HG03565 (cell line): Measurements from ENCODE around the gene ARHGAP23.
"Not testable (repeated sequence)": the region's sequence is repeated elsewhere in the genome, so short reads cannot be mapped to it uniquely, and the experiment has no call there.

Experiments used
- ATAC-seq: cut with Tn5 transposase; IDR thresholded peaks from one replicate; pipeline ENCODE4 v1.9.1; 2021; ENCODE audit warnings: mild to moderate bottlenecking, moderate library complexity; ENCODE audit not compliant: unreplicated experiment

The ARHGAP23 gene

GRCh38 chr17:38459567-38459966, 31.3 kb downstream of the ARHGAP23 start:
- no peak for ATAC-seq

GRCh38 chr17:38460082-38460715, 31.9 kb downstream of the ARHGAP23 start:
- no peak for ATAC-seq

DNA sequence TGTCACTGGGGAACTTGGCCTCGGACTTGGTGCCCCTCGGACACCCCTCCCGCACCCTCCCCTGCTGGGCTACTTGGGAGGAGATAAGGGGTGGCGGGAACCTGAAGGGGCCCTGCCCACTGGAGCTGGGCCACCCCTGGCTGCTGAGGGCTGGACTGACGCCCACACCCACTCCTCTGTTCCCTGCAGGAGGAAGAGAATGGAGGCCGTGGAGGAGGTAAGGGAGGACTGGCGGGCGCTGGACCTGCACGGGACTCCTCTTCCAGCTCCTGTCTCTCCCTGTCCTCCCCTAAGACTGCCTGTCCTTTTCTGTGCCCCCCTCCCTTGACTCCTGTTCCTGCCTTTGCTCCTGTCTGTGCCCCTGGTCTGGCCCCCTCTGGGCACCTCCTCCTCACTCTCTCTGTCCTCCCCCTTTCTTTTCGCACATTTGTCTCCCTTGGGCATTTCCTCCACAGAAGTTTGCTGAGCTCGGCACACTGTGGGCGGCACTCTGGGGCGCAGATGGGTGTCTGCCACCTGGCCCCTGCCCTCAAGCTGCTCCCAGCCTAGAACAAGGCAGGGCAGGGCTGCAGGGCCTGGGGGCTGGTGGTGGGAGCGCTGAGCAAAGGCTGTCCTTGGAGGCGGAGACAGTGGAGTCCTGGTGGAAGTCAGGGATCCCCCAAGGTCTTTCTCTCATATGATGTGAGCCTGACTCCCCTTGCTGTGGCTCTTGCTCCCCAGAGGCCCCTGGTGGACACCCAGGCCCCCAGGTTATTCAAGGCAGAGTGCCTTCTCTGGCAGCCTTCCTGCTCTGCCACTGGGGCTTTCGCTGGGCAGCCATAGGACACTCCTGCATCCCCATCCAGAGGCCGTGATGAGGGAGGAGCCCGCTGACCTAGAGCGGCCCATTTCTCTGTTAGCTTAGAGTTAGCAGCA, 32.7 kb downstream of the ARHGAP23 start:
- ATAC-seq = no peak

GRCh38 chr17:38461683-38462082, 33.4 kb downstream of the ARHGAP23 start:
- no peak for ATAC-seq

DNA sequence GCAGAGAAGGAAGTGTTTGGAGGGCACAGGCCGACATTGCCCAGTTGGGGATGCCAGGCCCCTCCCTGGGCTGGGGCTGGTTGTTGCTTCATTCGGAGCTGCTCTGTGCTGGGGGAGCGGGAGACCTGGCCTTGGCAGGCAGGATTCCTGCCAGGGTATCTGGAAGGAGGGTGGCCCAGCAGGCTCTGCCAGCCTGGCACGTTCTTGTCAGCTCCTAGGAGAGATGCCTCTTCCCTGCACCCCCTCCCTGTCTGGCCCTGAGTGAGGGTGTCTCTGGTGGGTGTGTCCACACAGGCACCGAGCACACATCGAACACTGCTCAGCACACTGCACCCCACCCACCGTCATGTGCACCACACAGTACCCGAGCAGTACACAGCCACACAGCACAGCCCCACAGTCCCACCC, 35.2 kb downstream of the ARHGAP23 start:
- no peak for ATAC-seq

DNA sequence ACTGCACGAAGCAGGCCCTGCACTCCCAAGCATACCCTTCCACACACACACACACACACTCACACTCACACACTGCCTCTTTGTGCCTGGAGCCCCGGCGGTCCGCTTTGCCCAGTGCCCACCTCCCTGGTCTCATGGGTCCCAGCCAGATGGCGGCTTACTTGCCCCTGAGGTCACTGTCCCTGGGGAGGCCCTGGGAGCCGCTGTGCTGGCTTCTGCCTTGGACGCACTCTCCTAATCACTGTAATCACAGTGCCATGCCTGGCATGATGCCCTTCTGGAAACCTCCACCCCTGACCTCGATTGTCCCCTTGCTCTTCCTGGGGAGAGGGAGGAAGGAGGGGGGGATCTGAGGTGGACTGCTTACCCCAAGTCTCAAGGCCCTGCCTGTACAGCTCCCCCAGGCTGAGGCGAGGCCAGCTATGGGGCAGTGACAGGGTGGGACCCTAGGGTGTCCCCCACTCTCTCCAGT, 36.0 kb downstream of the ARHGAP23 start:
- no peak for ATAC-seq

GRCh38 chr17:38464723-38465390, 36.6 kb downstream of the ARHGAP23 start:
- ATAC-seq = no peak

- no peak for ATAC-seq
Observed at GRCh38 chr17:38465391-38466345, 37.4 kb downstream of the ARHGAP23 start.

GRCh38 chr17:38466346-38467315, 38.4 kb downstream of the ARHGAP23 start:
- ATAC-seq = no peak

GRCh38 chr17:38467491-38467890, 39.2 kb downstream of the ARHGAP23 start:
- no peak for ATAC-seq

DNA sequence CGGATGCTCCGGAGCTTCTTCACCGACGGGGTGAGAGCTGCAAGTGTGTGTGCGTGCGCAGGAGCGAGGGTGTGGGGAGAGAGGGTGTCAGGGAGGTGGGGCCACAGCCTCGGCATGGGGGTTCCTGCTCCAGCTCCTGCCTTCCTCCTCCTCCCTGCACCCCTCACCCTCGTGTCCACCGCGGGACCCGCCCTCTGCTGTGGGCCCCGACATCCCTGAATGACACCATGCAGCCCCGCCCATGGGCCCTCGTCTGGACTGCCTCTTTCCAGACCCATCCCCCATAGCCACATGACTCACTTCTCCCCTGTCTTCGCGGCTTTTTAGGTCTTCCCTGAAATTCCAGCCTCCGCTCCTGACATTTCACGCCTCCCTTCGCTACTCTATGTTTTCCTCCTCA, 41.6 kb downstream of the ARHGAP23 start:
- ATAC-seq = no peak

DNA sequence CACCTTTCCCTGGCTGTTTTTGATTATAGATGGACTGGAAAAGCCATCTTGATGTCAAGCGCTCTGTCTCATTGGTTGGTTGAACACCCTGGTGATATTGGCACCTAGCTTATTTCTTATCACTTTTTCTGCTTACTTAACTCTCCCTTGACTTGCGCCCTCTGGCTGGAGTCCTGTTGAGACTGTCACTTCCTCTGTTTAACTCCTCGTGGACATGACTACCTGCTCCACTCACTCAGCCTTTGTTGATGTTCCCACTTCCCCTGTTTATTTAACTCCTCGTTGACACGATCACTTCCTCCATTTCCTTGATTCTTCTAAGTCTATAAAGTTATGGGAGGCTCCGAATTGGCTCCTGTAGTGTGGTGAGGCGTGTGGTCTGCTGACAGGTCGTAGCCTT, 43.0 kb downstream of the ARHGAP23 start:
- ATAC-seq = not testable (repeated sequence)

DNA sequence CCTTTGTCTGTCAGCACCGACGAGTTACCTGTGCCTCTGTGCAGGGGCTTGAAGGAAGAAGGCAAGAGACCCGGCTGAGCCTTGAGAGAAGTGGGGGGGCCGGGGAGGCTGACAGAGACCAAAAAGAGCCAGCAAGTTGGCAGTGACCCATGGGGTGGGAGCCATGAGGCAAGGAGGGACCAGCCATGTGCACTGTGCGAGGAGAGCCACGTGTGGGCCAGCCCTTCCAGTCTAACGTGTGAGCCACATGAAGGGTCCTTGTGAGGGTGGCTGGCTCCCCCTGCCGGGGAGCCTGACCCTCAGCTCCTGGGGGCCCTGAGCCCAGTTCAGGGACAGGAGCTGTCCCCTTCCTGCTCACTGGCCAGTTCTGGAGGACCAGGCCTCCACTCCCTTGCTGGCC, 46.4 kb downstream of the ARHGAP23 start:
- ATAC-seq = not testable (repeated sequence)

GRCh38 chr17:38476549-38476948, 48.3 kb downstream of the ARHGAP23 start:
- ATAC-seq = no peak

DNA sequence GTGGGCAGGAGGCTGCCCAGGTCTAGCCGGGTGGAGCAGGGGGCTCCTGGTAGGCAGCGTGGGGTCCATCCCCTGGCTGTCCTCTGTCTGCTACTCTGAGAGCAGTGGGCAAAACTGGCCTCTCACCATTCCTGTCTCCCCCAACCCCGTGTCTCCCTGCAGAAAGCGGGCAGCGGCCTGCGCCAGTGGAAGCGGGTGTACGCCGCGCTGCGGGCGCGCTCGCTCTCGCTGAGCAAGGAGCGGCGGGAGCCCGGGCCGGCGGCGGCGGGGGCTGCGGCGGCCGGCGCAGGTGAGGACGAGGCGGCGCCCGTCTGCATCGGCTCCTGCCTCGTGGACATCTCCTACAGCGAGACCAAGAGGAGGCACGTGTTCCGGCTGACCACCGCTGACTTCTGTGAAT, 49.2 kb downstream of the ARHGAP23 start:
- ATAC-seq = not testable (repeated sequence)

- ATAC-seq = not testable (repeated sequence)
Observed at GRCh38 chr17:38477951-38478350, 49.7 kb downstream of the ARHGAP23 start.

DNA sequence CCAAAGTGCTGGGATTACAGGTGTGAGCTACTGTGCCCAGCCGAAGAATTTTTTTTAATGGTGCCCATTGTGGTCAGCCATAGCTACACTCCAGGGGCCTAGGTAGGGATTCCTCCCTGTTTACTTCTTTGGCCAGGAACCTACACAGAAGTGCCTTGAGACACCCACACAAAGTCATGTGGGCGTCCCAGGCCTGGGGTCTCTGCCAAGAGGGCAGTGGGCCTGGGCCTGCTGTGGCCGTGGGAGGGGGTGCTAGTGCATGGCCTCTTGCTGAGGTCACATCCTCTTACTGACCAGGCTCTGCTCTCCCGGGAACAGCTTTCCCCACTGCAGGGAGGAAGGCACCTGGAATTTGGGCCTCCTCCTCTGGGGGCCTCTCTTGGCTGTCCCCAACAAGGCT, 50.4 kb downstream of the ARHGAP23 start:
- ATAC-seq = not testable (repeated sequence)

DNA sequence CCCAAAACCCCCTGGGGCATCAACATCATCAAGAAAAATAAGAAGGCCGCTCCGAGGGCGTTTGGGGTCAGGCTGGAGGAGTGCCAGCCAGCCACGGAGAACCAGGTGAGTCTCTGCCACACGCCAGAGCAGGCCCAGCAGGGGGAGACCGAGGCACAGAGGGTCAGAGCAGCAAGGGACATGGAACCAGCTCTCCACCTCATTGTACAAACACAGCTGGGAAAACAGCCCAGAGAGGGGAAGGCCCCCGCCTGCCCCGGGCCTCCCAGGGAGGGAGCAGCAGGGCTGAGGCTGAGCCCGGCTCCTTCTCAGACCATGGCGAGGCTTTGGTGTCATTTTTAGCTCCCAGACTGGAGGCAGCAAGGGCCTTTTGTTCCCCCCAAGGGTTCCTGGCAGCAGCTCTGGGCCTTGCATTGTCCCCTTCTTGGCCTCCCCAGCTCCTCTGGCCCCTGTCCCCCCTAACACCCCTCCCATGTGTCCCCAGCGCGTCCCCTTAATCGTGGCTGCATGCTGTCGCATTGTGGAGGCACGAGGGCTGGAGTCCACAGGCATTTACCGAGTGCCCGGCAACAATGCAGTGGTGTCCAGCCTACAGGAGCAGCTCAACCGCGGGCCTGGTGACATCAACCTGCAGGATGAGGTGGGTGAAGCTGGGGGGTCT, 53.9 kb downstream of the ARHGAP23 start:
- ATAC-seq = not testable (repeated sequence)

DNA sequence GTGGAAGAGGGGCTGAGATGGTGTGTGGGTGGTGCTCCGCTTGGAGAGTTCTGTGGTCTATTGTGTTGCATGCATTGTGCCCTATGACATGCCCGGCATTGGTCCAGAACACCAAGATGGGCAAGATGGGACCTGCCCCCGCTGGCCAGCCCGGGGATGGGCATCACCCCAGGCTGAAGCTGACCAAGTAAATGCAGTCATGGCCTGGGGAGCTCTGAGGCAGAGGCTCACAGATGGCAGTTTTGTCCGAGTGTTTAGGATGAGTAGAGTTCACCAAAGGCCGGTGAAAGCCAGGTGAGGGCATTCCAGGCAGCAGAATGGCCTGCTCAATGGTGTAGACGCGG, 54.4 kb downstream of the ARHGAP23 start:
- ATAC-seq = not testable (repeated sequence)
